Ammon's horn (tissue), 1 donor: ENCODE data around the gene GALNT10.

ENCODE experiments used
- DNase-seq: peaks from one replicate; pipeline ENCODE4 v3.0.0-alpha.2; 2016; ENCODE audit warnings: low spot score

Gene GALNT10

GRCh38 chr5:154405078-154405792, 214.7 kb downstream of the GALNT10 start:
- DNase-seq, result peak; percentile 89

- no peak for DNase-seq
Observed at GRCh38 chr5:154406231-154406630, 215.7 kb downstream of the GALNT10 start.

GRCh38 chr5:154406826-154407225, 216.3 kb downstream of the GALNT10 start:
- no peak for DNase-seq

GRCh38 chr5:154408811-154409210, 218.3 kb downstream of the GALNT10 start:
- no peak for DNase-seq

- no peak for DNase-seq
Observed at GRCh38 chr5:154409230-154409840, 218.8 kb downstream of the GALNT10 start.

GRCh38 chr5:154410008-154410407, 219.5 kb downstream of the GALNT10 start:
- DNase-seq, result no peak

- no peak for DNase-seq
Observed at GRCh38 chr5:154410786-154411185, 220.3 kb downstream of the GALNT10 start.

- no peak for DNase-seq
Observed at GRCh38 chr5:154411338-154411737, 220.8 kb downstream of the GALNT10 start.

GRCh38 chr5:154412316-154412715, 221.8 kb downstream of the GALNT10 start:
- DNase-seq, result no peak

GRCh38 chr5:154412925-154413324, 222.4 kb downstream of the GALNT10 start:
- DNase-seq, result no peak

- no peak for DNase-seq
Observed at GRCh38 chr5:154415114-154415513, 224.6 kb downstream of the GALNT10 start.

- peak; percentile 28 for DNase-seq
Observed at GRCh38 chr5:154418344-154418820, 227.8 kb downstream of the GALNT10 start.

- no peak for DNase-seq
Observed at GRCh38 chr5:154419236-154419635, 228.7 kb downstream of the GALNT10 start.

- DNase-seq, result no peak
Observed at GRCh38 chr5:154421868-154422267, 231.3 kb downstream of the GALNT10 start.

GRCh38 chr5:154422298-154422697, 231.8 kb downstream of the GALNT10 start:
- no peak for DNase-seq

GRCh38 chr5:154428208-154428607, 237.7 kb downstream of the GALNT10 start:
- DNase-seq, result no peak

- DNase-seq, result no peak
Observed at GRCh38 chr5:154429341-154429740, 238.8 kb downstream of the GALNT10 start.

- no peak for DNase-seq
Observed at GRCh38 chr5:154430466-154430865, 239.9 kb downstream of the GALNT10 start.

- no peak for DNase-seq
Observed at GRCh38 chr5:154430961-154431630, 240.6 kb downstream of the GALNT10 start.

- DNase-seq, result no peak
Observed at GRCh38 chr5:154435226-154435625, 244.7 kb downstream of the GALNT10 start.

- DNase-seq, result no peak
Observed at GRCh38 chr5:154437281-154437965, 246.9 kb downstream of the GALNT10 start.

GRCh38 chr5:154440540-154440939, 250.0 kb downstream of the GALNT10 start:
- DNase-seq, result no peak
